ENCODE data around the gene HARBI1. TPM values are rescaled to one million over a fixed set of nuclear protein-coding genes. Genes with fewer than 3 reads are reported as not detected.

Gene HARBI1
- total and polyA plus RNA-seq, 9 of the 15 experiments (the other 6 are each of a cell fraction or from before 2014, with no cell fraction given), result 3.5 to 8.4 (median 5.5) TPM

DNA sequence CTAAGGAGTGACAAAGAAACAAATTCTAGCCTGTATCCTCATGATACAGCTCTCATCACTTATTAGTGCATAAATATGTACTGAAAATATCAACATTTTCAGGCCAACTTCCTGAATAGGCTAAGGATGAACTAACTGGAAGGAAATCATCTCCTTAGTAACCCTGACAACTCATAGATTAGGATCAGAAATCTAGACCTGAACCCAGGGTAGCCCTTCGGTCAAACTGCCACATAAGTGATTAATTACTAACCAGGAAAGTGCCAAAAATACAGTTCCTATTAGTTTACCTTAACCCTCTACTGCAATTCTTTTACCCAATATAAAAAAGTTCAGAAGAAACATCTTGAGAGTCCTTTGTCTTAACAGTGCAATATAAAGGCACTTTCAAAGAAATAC is 63.2 kb downstream of the HARBI1 start (continued):
- TF ChIP-seq IRF2 (CRISPR knock-in tag; IDR thresholded peaks at IDR 0.05) (no peak), PTTG1 (tag; IDR thresholded peaks at IDR 0.05; ENCODE audit: low read depth) (no peak), TARDBP (IDR thresholded peaks at IDR 0.05) (no peak), ZC3H8 (IDR thresholded peaks at IDR 0.05) (no peak), NR4A1 (CRISPR knock-in tag; IDR thresholded peaks at IDR 0.05) (no peak), NR4A1 (tag; IDR thresholded peaks at IDR 0.05) (no peak), MEIS2 (IDR thresholded peaks at IDR 0.05; ENCODE audit: partially characterized antibody) (peak; percentile 98), CTBP1 (IDR thresholded peaks at IDR 0.05; ENCODE audit: borderline replicate concordance) (peak; percentile 32; the same call in 1 of the 2 replicates), ZNF12 (CRISPR knock-in tag; IDR thresholded peaks at IDR 0.05) (no peak), FOXJ2 (tag; IDR thresholded peaks at IDR 0.05) (peak; percentile 58; the same call in 1 of the 2 replicates), MTF1 (CRISPR knock-in tag; IDR thresholded peaks at IDR 0.05; ENCODE audit: borderline replicate concordance) (no peak), DDX20 (tag; IDR thresholded peaks at IDR 0.05; ENCODE audit: low read depth) (0 out of 2 replicates have a peak, but pooled peaks have one; percentile 39), ELF1 (tag; IDR thresholded peaks at IDR 0.05) (0 out of 2 replicates have a peak, but pooled peaks have one; percentile 46), RFX1 (IDR thresholded peaks at IDR 0.05) (peak; percentile 81), ZNF551 (CRISPR knock-in tag; IDR thresholded peaks at IDR 0.05) (no peak), ZNF780A (CRISPR knock-in tag; IDR thresholded peaks at IDR 0.05) (no peak)
- TF ChIP-seq, protein P1, sequence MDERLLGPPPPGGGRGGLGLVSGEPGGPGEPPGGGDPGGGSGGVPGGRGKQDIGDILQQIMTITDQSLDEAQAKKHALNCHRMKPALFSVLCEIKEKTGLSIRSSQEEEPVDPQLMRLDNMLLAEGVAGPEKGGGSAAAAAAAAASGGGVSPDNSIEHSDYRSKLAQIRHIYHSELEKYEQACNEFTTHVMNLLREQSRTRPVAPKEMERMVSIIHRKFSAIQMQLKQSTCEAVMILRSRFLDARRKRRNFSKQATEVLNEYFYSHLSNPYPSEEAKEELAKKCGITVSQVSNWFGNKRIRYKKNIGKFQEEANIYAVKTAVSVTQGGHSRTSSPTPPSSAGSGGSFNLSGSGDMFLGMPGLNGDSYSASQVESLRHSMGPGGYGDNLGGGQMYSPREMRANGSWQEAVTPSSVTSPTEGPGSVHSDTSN (CRISPR knock-in tag; IDR thresholded peaks at IDR 0.05; ENCODE audit: low read depth), result no peak; the same call in 1 of the 2 replicates
- TF ChIP-seq, protein P1 (tag; conservative IDR thresholded peaks at IDR 0.05; ENCODE audit: low read depth), result peak; percentile 92
- TF ChIP-seq, protein P2, sequence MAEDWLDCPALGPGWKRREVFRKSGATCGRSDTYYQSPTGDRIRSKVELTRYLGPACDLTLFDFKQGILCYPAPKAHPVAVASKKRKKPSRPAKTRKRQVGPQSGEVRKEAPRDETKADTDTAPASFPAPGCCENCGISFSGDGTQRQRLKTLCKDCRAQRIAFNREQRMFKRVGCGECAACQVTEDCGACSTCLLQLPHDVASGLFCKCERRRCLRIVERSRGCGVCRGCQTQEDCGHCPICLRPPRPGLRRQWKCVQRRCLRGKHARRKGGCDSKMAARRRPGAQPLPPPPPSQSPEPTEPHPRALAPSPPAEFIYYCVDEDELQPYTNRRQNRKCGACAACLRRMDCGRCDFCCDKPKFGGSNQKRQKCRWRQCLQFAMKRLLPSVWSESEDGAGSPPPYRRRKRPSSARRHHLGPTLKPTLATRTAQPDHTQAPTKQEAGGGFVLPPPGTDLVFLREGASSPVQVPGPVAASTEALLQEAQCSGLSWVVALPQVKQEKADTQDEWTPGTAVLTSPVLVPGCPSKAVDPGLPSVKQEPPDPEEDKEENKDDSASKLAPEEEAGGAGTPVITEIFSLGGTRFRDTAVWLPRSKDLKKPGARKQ (CRISPR knock-in tag; IDR thresholded peaks at IDR 0.05), result no peak
- TF ChIP-seq, protein P3, sequence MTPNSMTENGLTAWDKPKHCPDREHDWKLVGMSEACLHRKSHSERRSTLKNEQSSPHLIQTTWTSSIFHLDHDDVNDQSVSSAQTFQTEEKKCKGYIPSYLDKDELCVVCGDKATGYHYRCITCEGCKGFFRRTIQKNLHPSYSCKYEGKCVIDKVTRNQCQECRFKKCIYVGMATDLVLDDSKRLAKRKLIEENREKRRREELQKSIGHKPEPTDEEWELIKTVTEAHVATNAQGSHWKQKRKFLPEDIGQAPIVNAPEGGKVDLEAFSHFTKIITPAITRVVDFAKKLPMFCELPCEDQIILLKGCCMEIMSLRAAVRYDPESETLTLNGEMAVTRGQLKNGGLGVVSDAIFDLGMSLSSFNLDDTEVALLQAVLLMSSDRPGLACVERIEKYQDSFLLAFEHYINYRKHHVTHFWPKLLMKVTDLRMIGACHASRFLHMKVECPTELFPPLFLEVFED (CRISPR knock-in tag; conservative IDR thresholded peaks at IDR 0.05), result no peak
- TF ChIP-seq, protein P4, sequence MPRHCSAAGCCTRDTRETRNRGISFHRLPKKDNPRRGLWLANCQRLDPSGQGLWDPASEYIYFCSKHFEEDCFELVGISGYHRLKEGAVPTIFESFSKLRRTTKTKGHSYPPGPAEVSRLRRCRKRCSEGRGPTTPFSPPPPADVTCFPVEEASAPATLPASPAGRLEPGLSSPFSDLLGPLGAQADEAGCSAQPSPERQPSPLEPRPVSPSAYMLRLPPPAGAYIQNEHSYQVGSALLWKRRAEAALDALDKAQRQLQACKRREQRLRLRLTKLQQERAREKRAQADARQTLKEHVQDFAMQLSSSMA (CRISPR knock-in tag; IDR thresholded peaks at IDR 0.05), result no peak
- TF ChIP-seq, protein P5, sequence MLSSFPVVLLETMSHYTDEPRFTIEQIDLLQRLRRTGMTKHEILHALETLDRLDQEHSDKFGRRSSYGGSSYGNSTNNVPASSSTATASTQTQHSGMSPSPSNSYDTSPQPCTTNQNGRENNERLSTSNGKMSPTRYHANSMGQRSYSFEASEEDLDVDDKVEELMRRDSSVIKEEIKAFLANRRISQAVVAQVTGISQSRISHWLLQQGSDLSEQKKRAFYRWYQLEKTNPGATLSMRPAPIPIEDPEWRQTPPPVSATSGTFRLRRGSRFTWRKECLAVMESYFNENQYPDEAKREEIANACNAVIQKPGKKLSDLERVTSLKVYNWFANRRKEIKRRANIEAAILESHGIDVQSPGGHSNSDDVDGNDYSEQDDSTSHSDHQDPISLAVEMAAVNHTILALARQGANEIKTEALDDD (IDR thresholded peaks at IDR 0.05), result peak; percentile 46; the same call in 1 of the 2 replicates

Measured in K562 (cell line).